Panc1 (cell line): ENCODE measurements around the gene ABL1.

Experiments
- POLR2AphosphoS5 ChIP-seq: IDR thresholded peaks from 2 replicates; pipeline ENCODE4 v1.6.1; 2012; ENCODE audit warnings: mild to moderate bottlenecking, low read depth, low read length, moderate library complexity
- TF ChIP-seq, protein P1 (sequence below): fragments of 450-650 bp; IDR thresholded peaks from 2 replicates; pipeline ENCODE4 v1.5.1; 2017; ENCODE audit warnings: mild to moderate bottlenecking

DNA sequence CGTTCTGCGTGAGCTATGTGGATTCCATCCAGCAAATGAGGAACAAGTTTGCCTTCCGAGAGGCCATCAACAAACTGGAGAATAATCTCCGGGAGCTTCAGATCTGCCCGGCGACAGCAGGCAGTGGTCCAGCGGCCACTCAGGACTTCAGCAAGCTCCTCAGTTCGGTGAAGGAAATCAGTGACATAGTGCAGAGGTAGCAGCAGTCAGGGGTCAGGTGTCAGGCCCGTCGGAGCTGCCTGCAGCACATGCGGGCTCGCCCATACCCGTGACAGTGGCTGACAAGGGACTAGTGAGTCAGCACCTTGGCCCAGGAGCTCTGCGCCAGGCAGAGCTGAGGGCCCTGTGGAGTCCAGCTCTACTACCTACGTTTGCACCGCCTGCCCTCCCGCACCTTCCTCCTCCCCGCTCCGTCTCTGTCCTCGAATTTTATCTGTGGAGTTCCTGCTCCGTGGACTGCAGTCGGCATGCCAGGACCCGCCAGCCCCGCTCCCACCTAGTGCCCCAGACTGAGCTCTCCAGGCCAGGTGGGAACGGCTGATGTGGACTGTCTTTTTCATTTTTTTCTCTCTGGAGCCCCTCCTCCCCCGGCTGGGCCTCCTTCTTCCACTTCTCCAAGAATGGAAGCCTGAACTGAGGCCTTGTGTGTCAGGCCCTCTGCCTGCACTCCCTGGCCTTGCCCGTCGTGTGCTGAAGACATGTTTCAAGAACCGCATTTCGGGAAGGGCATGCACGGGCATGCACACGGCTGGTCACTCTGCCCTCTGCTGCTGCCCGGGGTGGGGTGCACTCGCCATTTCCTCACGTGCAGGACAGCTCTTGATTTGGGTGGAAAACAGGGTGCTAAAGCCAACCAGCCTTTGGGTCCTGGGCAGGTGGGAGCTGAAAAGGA, 50.7 kb downstream of the ABL1 start:
- TF ChIP-seq, protein P1, sequence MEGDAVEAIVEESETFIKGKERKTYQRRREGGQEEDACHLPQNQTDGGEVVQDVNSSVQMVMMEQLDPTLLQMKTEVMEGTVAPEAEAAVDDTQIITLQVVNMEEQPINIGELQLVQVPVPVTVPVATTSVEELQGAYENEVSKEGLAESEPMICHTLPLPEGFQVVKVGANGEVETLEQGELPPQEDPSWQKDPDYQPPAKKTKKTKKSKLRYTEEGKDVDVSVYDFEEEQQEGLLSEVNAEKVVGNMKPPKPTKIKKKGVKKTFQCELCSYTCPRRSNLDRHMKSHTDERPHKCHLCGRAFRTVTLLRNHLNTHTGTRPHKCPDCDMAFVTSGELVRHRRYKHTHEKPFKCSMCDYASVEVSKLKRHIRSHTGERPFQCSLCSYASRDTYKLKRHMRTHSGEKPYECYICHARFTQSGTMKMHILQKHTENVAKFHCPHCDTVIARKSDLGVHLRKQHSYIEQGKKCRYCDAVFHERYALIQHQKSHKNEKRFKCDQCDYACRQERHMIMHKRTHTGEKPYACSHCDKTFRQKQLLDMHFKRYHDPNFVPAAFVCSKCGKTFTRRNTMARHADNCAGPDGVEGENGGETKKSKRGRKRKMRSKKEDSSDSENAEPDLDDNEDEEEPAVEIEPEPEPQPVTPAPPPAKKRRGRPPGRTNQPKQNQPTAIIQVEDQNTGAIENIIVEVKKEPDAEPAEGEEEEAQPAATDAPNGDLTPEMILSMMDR, result no peak
- TF ChIP-seq POLR2AphosphoS5, result no peak
